ENCODE data around the gene KXD1. TPM values are rescaled to one million over a fixed set of nuclear protein-coding genes. Genes with fewer than 3 reads are reported as not detected.
A peak's percentile ranks its signal among the peaks of the same experiment; 100 is the strongest.

Gene KXD1
- total and polyA plus RNA-seq, 3 donors from 2014 or later, result 124 to 163 (median 133) TPM

DNA sequence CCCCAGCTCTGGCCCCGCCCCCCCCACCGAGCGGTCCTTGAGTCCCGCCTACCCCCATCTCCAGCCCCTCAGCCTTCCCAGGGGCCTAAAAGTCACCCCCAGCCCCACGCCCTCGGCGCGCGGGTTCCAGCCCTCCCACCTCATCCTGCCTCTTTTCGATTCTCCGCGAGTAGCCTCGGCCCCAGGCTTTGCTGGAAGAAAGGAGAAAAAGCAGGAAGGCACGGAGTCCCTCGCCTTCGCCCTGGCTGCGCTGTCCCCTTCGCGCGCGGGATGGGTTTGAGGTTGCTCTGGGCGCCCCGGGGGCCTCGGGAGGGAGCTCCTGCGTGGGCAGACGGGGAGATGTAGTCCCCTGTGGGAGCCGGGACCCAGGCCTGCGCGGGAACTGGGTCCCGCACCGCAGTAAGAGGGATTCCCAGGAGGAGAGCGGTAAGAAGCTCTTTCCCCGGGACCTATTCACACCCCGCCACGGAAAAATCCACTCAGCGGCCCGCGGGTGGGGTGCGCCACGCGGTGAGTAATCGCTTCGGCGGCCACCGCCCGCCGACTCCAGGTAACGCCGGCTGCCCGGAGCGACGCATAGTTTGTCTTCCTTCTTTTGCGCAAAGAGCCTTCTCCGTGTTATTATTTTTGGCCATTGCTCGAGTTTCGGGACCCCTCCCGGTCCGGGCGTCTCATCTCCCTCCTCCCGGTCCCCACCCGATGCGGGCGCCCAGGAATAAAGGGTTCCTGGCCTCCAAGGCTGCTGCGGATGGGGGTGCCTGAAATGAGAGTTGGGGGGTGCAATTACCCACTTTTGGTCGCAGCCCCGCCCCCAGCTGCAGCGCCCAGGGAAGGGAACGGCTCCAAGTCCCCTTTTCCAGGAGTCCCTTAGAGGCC, 49.8 kb downstream of the KXD1 start:
- Histone ChIP-seq H3K27me3 (no peaks in the 10 kb centered on the region), H3K4me1 (peaks cover 16% of the 10 kb centered on the region), H3K36me3 (ENCODE audit: low read depth, missing control alignments) (no peaks in the 10 kb centered on the region), H3K9me3 (no peaks in the 10 kb centered on the region), H3K4me3 (peak overlapping the region in 1 of 2 donors; percentile 18), H3K27ac (no peak overlapping the region)
- intact Hi-C loops (cut with DNase I; ENCODE audit: low total_unique reads), result no loop called here
- DNase-seq, result no peak
- 1 to 2% methylated on average over 31 to 68 of the region's 68 CpGs for WGBS, 2 donors
- no peak for TF ChIP-seq POLR2A (IDR thresholded peaks at IDR 0.05)
- TF ChIP-seq, protein P1, sequence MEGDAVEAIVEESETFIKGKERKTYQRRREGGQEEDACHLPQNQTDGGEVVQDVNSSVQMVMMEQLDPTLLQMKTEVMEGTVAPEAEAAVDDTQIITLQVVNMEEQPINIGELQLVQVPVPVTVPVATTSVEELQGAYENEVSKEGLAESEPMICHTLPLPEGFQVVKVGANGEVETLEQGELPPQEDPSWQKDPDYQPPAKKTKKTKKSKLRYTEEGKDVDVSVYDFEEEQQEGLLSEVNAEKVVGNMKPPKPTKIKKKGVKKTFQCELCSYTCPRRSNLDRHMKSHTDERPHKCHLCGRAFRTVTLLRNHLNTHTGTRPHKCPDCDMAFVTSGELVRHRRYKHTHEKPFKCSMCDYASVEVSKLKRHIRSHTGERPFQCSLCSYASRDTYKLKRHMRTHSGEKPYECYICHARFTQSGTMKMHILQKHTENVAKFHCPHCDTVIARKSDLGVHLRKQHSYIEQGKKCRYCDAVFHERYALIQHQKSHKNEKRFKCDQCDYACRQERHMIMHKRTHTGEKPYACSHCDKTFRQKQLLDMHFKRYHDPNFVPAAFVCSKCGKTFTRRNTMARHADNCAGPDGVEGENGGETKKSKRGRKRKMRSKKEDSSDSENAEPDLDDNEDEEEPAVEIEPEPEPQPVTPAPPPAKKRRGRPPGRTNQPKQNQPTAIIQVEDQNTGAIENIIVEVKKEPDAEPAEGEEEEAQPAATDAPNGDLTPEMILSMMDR (IDR thresholded peaks at IDR 0.05), result no peak

DNA sequence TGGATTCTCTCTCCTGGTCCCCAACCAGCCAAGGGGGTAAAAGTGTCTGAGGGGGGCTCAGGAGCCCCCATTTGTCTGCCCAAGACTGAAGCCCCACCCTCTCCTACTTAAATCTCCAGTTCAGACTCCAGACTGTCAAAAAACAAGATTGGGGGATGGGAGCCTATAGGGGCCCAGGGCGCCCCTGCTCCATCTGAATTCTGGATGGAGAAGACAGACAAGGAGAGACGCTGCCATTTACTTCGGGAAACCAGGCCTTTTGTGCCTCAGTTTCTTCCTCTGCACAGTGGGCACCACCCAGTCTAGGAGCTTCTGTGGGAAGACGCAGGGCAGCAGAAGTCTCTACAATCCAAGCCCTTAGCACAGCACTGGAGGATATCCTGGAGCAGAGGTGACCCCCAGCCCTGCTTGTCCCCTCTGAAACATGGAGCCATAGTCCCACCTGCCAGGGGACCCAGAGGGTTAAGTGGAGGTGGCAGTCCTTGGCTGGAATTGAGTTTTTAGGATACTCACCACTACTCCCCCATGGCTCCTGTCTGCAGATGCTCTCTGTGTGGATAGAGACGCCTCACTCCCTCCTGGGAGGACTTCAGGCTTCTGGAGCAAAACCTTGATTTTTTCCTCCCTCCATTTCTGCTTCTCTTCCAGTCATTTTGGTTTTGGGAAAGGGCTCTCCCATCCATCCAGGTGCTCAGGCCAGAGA, 50.6 kb downstream of the KXD1 start:
- DNase-seq, result no peak
- TF ChIP-seq POLR2A (IDR thresholded peaks at IDR 0.05), result no peak
- TF ChIP-seq, protein P1 (IDR thresholded peaks at IDR 0.05), result no peak
- Histone ChIP-seq H3K27me3 (no peaks in the 10 kb centered on the region), H3K27ac (no peak overlapping the region), H3K4me3 (no peak overlapping the region), H3K36me3 (ENCODE audit: low read depth, missing control alignments) (no peaks in the 10 kb centered on the region), H3K4me1 (peaks cover 16% of the 10 kb centered on the region), H3K9me3 (no peaks in the 10 kb centered on the region)
- intact Hi-C loops (cut with DNase I; ENCODE audit: low total_unique reads), result no loop called here
- WGBS, 2 donors, result 23 to 35% methylated on average over 3 to 5 of the region's 5 CpGs

DNA sequence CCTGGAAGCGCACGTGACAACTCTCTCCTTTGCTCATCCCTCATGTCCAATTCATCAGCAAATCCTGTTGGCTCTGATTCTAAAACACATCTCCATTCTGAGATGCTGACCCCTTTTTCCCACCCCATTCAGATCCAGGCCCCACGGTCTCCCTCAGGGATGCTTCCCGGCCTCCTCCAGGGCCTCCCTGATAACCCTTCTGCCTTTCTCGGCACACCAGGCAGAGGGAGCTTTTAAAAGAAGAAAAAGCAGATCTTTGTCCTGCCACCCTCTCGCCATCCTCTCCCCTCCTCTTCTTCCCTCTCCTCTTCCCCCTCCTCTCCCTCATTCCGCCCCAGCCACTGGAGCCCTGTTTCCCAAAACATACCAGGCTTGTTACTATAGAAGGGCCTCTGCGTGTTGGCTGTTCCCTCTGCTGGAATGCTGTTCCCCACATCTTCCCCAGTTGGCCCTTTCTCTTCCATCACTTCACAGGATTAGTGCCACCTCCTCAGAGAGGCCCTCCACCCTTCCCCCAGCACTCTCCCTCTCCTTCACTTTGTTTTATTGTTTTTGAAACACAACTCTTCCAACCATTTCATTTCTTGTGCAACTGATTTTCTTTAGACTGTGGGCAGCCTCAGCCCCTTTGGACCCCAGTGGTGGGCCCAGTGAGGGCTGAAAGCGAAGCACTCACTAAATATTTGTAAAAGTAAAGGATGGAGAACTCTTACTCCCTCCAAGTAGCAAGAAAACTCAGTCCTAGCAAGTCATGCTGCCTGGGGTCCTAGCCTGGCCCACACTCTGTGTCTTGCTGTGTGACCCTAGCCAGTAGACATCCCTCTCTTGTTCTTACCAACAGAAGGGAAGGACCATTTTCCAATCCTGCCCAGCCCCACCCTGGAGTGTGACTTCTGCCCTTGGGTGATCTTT, 51.4 kb downstream of the KXD1 start:
- 70 to 76% methylated on average over 9 of the region's 9 CpGs for WGBS, 2 donors
- H3K27ac ChIP-seq, result no peak overlapping the region
- H3K36me3 ChIP-seq (ENCODE audit: low read depth, missing control alignments), result no peaks in the 10 kb centered on the region
- DNase-seq, result no peak
- no peak overlapping the region for H3K4me3 ChIP-seq
- H3K4me1 ChIP-seq, result peaks cover 16% of the 10 kb centered on the region
- intact Hi-C loops (cut with DNase I; ENCODE audit: low total_unique reads), result no loop called here
- H3K9me3 ChIP-seq, result no peaks in the 10 kb centered on the region
- TF ChIP-seq, protein P1 (IDR thresholded peaks at IDR 0.05), result no peak
- no peak for TF ChIP-seq POLR2A (IDR thresholded peaks at IDR 0.05)
- no peaks in the 10 kb centered on the region for H3K27me3 ChIP-seq

DNA sequence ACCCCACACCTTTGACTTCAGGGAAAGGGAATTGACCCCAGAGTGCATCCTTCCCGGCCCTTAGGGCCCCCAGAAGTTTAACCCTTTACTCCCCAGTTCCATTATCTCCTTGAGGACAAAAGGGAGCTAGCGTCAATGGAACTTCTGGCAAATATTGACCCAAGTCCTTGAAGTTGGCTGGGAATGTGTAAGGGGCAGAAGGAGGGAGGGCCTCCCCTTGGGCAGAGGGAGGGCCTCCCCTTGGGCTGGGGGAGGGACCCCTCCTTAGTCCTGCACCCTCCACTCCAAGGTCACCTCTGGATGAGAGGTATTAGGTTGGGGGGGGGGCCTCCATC, 52.0 kb downstream of the KXD1 start:
- 44 to 49% methylated on average over 2 of the region's 2 CpGs for WGBS, 2 donors
- no peaks in the 10 kb centered on the region for H3K36me3 ChIP-seq (ENCODE audit: low read depth, missing control alignments)
- H3K9me3 ChIP-seq, result no peaks in the 10 kb centered on the region
- H3K4me3 ChIP-seq, result no peak overlapping the region
- TF ChIP-seq, protein P1 (IDR thresholded peaks at IDR 0.05), result no peak
- no peak for TF ChIP-seq POLR2A (IDR thresholded peaks at IDR 0.05)
- intact Hi-C loops (cut with DNase I; ENCODE audit: low total_unique reads), result no loop called here
- peaks cover 16% of the 10 kb centered on the region for H3K4me1 ChIP-seq
- no peak overlapping the region for H3K27ac ChIP-seq
- DNase-seq, result no peak
- no peaks in the 10 kb centered on the region for H3K27me3 ChIP-seq
